Astrocyte (in vitro differentiated cells and primary cell): ENCODE data around the gene RGS8.

Source experiments
- EZH2 ChIP-seq: IDR thresholded peaks from 2 replicates; pipeline ENCODE4 v1.6.1; 2012; ENCODE audit warnings: mild to moderate bottlenecking, low read length, inconsistent platforms; ENCODE audit not compliant: insufficient read depth
- TF ChIP-seq, protein P1 (sequence below): IDR thresholded peaks from 2 replicates; pipeline ENCODE4 v1.5.1; 2011; ENCODE audit warnings: low read depth, mild to moderate bottlenecking, inconsistent platforms, low read length, moderate library complexity; ENCODE audit not compliant: insufficient read depth

- TF ChIP-seq, protein P1, sequence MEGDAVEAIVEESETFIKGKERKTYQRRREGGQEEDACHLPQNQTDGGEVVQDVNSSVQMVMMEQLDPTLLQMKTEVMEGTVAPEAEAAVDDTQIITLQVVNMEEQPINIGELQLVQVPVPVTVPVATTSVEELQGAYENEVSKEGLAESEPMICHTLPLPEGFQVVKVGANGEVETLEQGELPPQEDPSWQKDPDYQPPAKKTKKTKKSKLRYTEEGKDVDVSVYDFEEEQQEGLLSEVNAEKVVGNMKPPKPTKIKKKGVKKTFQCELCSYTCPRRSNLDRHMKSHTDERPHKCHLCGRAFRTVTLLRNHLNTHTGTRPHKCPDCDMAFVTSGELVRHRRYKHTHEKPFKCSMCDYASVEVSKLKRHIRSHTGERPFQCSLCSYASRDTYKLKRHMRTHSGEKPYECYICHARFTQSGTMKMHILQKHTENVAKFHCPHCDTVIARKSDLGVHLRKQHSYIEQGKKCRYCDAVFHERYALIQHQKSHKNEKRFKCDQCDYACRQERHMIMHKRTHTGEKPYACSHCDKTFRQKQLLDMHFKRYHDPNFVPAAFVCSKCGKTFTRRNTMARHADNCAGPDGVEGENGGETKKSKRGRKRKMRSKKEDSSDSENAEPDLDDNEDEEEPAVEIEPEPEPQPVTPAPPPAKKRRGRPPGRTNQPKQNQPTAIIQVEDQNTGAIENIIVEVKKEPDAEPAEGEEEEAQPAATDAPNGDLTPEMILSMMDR, result no peak
- no peak for TF ChIP-seq EZH2
Observed at GRCh38 chr1:182639330-182639729, 45.1 kb downstream of the RGS8 start.
